NB4 (cell line): ENCODE data around the gene TTC34.

Experiments
- DNase-seq: peaks from one replicate; pipeline ENCODE4 v3.0.0; 2010; ENCODE audit warnings: low read depth
- H3K4me3 ChIP-seq: one replicate; pipeline ENCODE4 v1.5.1; 2011; ENCODE audit warnings: mild to moderate bottlenecking, low read depth, low read length, moderate library complexity
- CTCF ChIP-seq: IDR thresholded peaks from one replicate; pipeline ENCODE4 v1.5.1; 2012; ENCODE audit warnings: low read depth, low read length
- MAX ChIP-seq: IDR thresholded peaks from 2 replicates; pipeline ENCODE4 v1.6.1; 2011; ENCODE audit warnings: low read depth, low read length
- MYC ChIP-seq: IDR thresholded peaks from 2 replicates; pipeline ENCODE4 v1.6.1; 2011; ENCODE audit warnings: low read depth, low read length
- POLR2A ChIP-seq: IDR thresholded peaks from 2 replicates; pipeline ENCODE4 v1.6.1; 2011; ENCODE audit warnings: mild to moderate bottlenecking; ENCODE audit not compliant: insufficient read length; ENCODE audit errors: extremely low read depth

Gene TTC34

GRCh38 chr1:2834741-2835564, 33.5 kb upstream of the TTC34 start:
- TF ChIP-seq CTCF (no peak), MYC (no peak), POLR2A (no peak), MAX (no peak)
- no peak for DNase-seq
- no peak overlapping the region for H3K4me3 ChIP-seq

GRCh38 chr1:2834146-2834475, 32.6 kb upstream of the TTC34 start:
- no peak overlapping the region for H3K4me3 ChIP-seq
- no peak for DNase-seq
- no peak for TF ChIP-seq POLR2A
- no peak for TF ChIP-seq MAX
- TF ChIP-seq CTCF, result no peak
- no peak for TF ChIP-seq MYC

- no peak for TF ChIP-seq MAX
- TF ChIP-seq POLR2A, result no peak
- TF ChIP-seq CTCF, result no peak
- no peak for TF ChIP-seq MYC
- no peak overlapping the region for H3K4me3 ChIP-seq
- DNase-seq, result no peak
These were observed 32.1 kb upstream of the TTC34 start for GRCh38 chr1:2833454-2834145.

GRCh38 chr1:2832506-2833453, 31.3 kb upstream of the TTC34 start:
- no peak for DNase-seq
- TF ChIP-seq MAX (no peak), MYC (no peak), CTCF (no peak), POLR2A (no peak)
- H3K4me3 ChIP-seq, result no peak overlapping the region

- TF ChIP-seq MYC (no peak), MAX (no peak), POLR2A (no peak), CTCF (no peak)
- no peak for DNase-seq
- H3K4me3 ChIP-seq, result no peak overlapping the region
These were observed 30.2 kb upstream of the TTC34 start for GRCh38 chr1:2831596-2832212.
